Common myeloid progenitor, CD34-positive (primary cell): Measurements from ENCODE around the gene ADK.
"Not testable (repeated sequence)": the region's sequence is repeated elsewhere in the genome, so short reads cannot be mapped to it uniquely, and the experiment has no call there.

Experiments
- CTCF ChIA-PET: fragments of 350-600 bp; sonication (Branson Sonifier 250); formaldehyde crosslinking; loops from one replicate; lab custom pipeline; 2021; ENCODE audit warnings: antibody characterized with exemption; lab: Charles Lee
- POLR2A ChIA-PET: fragments of 350-600 bp; sonication (Branson Sonifier 250); formaldehyde crosslinking; loops from one replicate; lab custom pipeline; 2021; ENCODE audit warnings: antibody characterized with exemption; lab: Charles Lee
- DNase-seq, 3 donors: peaks; one replicate each; pipeline versions ENCODE4 v3.0.0 to v3.0.0-alpha.2; 2013
- H3K27ac ChIP-seq, 2 experiments: 1 replicate in 1 of 2; 2 replicates in 1 of 2; pipeline ENCODE4 v1.7.0; 2013; ENCODE audit warnings: inconsistent platforms in 2 of 2, low read length in 2 of 2, mild to moderate bottlenecking in 2 of 2, low read depth in 1 of 2, moderate library complexity in 1 of 2; ENCODE audit not compliant: severe bottlenecking in 2 of 2, insufficient read depth in 1 of 2, poor library complexity in 1 of 2
- H3K27me3 ChIP-seq, 5 experiments: replicated peaks in 2 of 5; 1 replicate in 3 of 5; 2 replicates in 2 of 5; pipeline versions ENCODE4 v1.6.1 to v1.7.0; 2013; ENCODE audit warnings: low read length in 4 of 5, mild to moderate bottlenecking in 2 of 5, moderate library complexity in 2 of 5, inconsistent platforms in 1 of 5; ENCODE audit not compliant: insufficient read depth in 5 of 5, control insufficient read depth in 4 of 5
- H3K36me3 ChIP-seq, 4 experiments: 1 replicate in 2 of 4; 2 replicates in 2 of 4; pipeline versions ENCODE4 v1.6.1 to v1.7.0; 2013; ENCODE audit warnings: low read length in 3 of 4, control low read depth in 1 of 4, mild to moderate bottlenecking in 1 of 4; ENCODE audit not compliant: control insufficient read depth in 4 of 4, insufficient read depth in 4 of 4
- H3K4me1 ChIP-seq, 4 experiments: 1 replicate in 3 of 4; 2 replicates in 1 of 4; pipeline versions ENCODE4 v1.6.1 to v1.7.1; 2013; ENCODE audit warnings: low read length in 3 of 4, mild to moderate bottlenecking in 3 of 4, control low read depth in 1 of 4, inconsistent platforms in 1 of 4, moderate library complexity in 1 of 4; ENCODE audit not compliant: control insufficient read depth in 4 of 4, insufficient read depth in 4 of 4; ENCODE audit errors: control extremely low read depth in 1 of 4
- H3K4me3 ChIP-seq, 7 experiments: 1 replicate in 4 of 7; 2 replicates in 3 of 7; pipeline versions ENCODE4 v1.5.1 to v1.7.0; 2013; ENCODE audit warnings: mild to moderate bottlenecking in 7 of 7, low read length in 6 of 7, moderate library complexity in 6 of 7, inconsistent platforms in 2 of 7, low read depth in 2 of 7, control low read depth in 1 of 7; ENCODE audit not compliant: insufficient read depth in 4 of 7, control insufficient read depth in 1 of 7; ENCODE audit errors: extremely low read depth in 1 of 7
- H3K9me3 ChIP-seq, 5 experiments: 1 replicate in 4 of 5; 2 replicates in 1 of 5; pipeline versions ENCODE4 v1.6.1 to v1.7.1; 2013; ENCODE audit warnings: low read length in 4 of 5, mild to moderate bottlenecking in 2 of 5, inconsistent platforms in 1 of 5, low read depth in 1 of 5, moderate library complexity in 1 of 5; ENCODE audit not compliant: control insufficient read depth in 4 of 5, insufficient read depth in 2 of 5; ENCODE audit errors: control extremely low read depth in 1 of 5
- WGBS: methylation state at CpG from one replicate; pipeline ENCODE4 v1.1.5; 2013; ENCODE audit not compliant: insufficient coverage; 5-methylcytosine and 5-hydroxymethylcytosine counted together

The ADK gene

DNA sequence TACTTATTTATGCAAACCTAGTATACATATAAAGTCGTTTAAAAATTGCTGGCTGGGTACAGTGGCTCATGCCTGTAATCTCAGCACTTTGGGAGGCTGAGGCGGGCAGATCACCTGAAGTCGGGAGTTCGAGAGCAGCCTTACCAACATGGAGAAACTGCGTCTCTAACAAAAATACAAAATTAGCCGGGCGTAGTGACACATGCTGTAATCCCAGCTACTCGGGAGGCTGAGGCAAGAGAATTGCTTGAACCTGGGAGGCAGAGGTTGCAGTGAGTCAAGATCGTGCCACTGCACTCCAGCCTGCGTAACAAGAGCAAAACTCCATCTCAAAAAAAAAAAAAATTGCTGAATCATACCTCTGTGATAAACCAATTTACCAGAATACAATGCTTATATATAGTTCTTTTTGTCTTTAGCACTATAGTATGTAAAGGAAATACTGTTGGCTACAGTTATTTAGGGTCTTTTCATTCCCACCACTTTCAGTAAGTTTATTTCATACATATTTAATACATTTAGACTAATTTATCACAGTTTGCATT lies 325.2 kb downstream of the ADK start:
- H3K27me3 ChIP-seq, H3K27ac ChIP-seq, H3K36me3 ChIP-seq, H3K4me3 ChIP-seq, CTCF ChIA-PET, H3K4me1 ChIP-seq, POLR2A ChIA-PET: not testable (repeated sequence)
- DNase-seq, result peak in 2 of 3 donors; percentile 16 to 36
- 100% methylated on average over 6 of the region's 10 CpGs for WGBS
- peaks cover 0 to 11% (median 0%) of the 10 kb centered on the region in 5 experiments for H3K9me3 ChIP-seq

DNA sequence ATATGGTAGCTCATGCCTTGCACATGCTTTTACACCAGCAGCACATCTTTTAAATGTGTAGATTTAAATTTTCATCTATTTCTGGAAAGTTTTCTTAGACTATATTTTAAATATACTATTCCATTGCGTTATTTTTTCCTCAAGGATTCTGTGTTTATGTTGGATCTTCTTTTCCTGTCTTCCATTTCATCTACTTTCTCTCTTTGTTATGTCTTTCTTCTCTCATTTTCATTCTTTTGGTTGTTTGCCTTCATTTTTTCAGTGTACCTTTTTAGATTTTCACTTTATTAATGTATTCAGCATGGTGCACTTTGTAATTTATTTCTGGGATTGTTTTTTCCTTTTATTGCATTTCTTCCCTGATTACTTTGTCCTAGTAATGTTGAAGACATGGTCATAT lies 329.8 kb downstream of the ADK start:
- Histone ChIP-seq H3K27ac (no peak overlapping the region), H3K9me3 (peaks cover 0 to 28% (median 9%) of the 10 kb centered on the region in 5 experiments), H3K4me3 (no peak overlapping the region), H3K27me3 (no peaks in the 10 kb centered on the region), H3K4me1 (peaks cover 0 to 2% (median 0%) of the 10 kb centered on the region in 4 experiments), H3K36me3 (peaks cover 2 to 8% (median 7%) of the 10 kb centered on the region in 4 experiments)
- WGBS, result no CpG with 5 or more reads among the region's 1 CpG
- ChIA-PET CTCF (no interaction called here), POLR2A (no interaction called here)
- DNase-seq, result no peak

DNA sequence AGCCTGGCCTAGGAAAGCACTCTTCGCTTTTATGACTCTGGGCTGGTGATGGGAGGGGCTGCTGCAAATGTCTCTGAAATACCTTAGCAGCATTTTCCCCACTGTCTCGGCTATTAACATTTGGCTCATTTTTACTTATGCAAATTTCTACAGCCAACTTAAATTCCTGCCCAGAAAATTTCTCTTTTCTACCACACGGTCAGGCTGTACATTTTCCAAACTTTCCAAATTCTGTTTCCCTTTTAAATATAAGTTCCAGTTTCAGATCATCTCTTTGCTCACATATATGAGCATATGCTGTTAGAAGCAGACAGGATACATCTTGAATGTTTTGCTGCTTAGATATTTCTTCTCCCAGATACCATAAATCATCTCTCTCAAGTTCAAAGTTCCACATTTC lies 332.3 kb downstream of the ADK start:
- H3K4me3 ChIP-seq, result no peak overlapping the region
- no peak overlapping the region for H3K27ac ChIP-seq
- no peaks in the 10 kb centered on the region for H3K4me1 ChIP-seq
- no peak for DNase-seq
- no peaks in the 10 kb centered on the region for H3K27me3 ChIP-seq
- H3K36me3 ChIP-seq, result peaks cover 2 to 8% (median 7%) of the 10 kb centered on the region in 4 experiments
- POLR2A ChIA-PET, result no interaction called here
- H3K9me3 ChIP-seq, result peaks cover 0 to 28% (median 9%) of the 10 kb centered on the region in 5 experiments
- WGBS, result 100% methylated on average over 2 of the region's 3 CpGs
- CTCF ChIA-PET, result no interaction called here

DNA sequence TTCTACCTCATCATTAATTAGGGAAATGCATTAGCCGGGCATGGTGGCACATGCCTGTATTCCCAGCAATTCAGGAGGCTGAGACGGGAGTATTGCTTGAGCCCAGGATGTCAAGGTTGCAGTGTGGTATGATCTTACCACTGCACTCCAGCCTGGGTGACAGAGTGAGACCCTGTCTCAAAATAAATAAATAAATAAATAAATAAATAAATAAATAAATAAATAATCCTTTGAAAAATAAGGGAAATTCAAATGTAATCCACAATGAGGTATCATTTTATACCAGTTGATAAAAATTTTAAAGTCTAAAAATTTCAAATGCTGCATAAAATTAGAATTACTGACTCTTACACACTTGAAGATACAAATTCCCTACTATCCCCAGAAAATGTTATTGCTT lies 334.3 kb downstream of the ADK start:
- H3K4me1 ChIP-seq, result no peaks in the 10 kb centered on the region
- H3K27me3 ChIP-seq, result no peaks in the 10 kb centered on the region
- peaks cover 0 to 26% (median 9%) of the 10 kb centered on the region in 5 experiments for H3K9me3 ChIP-seq
- DNase-seq, result no peak
- 100% methylated on average over 2 of the region's 2 CpGs for WGBS
- no peak overlapping the region for H3K4me3 ChIP-seq
- no peak overlapping the region for H3K27ac ChIP-seq
- ChIA-PET POLR2A (no interaction called here), CTCF (no interaction called here)
- peaks cover 2 to 8% (median 7%) of the 10 kb centered on the region in 4 experiments for H3K36me3 ChIP-seq

DNA sequence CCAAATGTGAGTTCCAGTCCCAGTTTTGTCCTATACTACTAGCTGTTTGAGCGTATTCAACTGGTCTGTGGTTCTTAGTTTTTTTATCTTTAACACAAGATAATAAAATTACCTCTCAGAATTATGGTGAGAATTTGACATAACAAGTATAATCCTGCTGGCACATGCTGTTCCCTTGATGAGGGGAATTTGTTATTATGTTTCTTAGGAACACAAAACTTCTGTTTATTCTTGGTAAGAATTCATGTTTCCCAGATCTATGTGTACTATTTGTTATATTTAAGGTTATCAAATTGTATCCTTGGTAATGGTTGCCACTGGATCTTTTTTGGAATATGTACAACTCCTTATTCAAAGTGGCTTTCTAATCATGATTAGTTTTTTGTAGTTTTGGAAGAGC lies 335.6 kb downstream of the ADK start:
- ChIA-PET POLR2A (no interaction called here), CTCF (no interaction called here)
- WGBS, result no CpG with 5 or more reads among the region's 1 CpG
- H3K4me3 ChIP-seq, result no peak overlapping the region
- no peaks in the 10 kb centered on the region for H3K4me1 ChIP-seq
- DNase-seq, result no peak
- H3K27me3 ChIP-seq, result no peaks in the 10 kb centered on the region
- peaks cover 0 to 13% (median 9%) of the 10 kb centered on the region in 5 experiments for H3K9me3 ChIP-seq
- H3K36me3 ChIP-seq, result peaks cover 2 to 8% (median 5%) of the 10 kb centered on the region in 4 experiments
- H3K27ac ChIP-seq, result no peak overlapping the region

DNA sequence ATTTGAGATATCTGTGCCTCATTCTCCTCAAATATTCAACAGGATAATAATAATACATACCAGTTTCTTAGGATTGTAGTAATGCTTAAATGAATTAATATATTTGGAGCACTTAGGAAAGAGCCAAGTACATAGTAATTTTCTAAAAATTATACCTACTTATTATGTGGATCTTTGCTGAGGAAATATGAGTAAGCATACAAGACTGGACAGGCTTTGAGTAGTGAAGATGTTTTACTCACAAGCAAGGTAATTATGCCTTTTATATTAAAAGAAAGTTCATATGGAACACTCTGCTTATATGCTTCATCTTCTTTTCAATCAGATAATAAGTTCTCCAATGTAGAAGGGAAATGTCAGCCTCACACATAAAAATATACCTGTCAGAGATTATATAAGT lies 337.9 kb downstream of the ADK start:
- Histone ChIP-seq H3K27ac (no peak overlapping the region), H3K27me3 (no peaks in the 10 kb centered on the region), H3K4me1 (no peaks in the 10 kb centered on the region), H3K4me3 (no peak overlapping the region), H3K36me3 (no peaks in the 10 kb centered on the region), H3K9me3 (peaks cover 0 to 2% (median 0%) of the 10 kb centered on the region in 5 experiments)
- POLR2A ChIA-PET, result no interaction called here
- CTCF ChIA-PET, result no interaction called here
- DNase-seq, result no peak

DNA sequence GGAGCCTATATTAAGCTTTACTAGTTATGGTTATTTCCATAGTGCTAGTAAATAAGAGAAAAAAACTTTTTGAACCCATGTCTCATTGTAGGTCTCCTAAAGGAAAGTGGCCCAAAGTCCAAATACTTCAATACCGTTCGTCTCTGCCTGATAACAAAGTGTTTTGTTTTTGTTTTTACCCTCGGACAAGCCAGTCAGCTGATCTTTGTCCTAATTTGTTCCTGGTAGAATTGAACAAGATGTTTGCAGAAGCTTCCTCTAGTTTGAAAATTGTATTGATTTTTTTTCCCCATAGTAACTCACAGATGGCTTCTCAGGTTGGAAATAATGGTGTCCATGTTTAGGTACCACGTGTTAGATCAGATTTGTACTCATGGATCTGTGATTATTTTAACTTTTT lies 339.5 kb downstream of the ADK start:
- Histone ChIP-seq H3K4me1 (no peaks in the 10 kb centered on the region), H3K36me3 (no peaks in the 10 kb centered on the region), H3K27ac (no peak overlapping the region), H3K27me3 (no peaks in the 10 kb centered on the region), H3K9me3 (no peaks in the 10 kb centered on the region), H3K4me3 (no peak overlapping the region)
- 100% methylated on average over 1 of the region's 4 CpGs for WGBS
- POLR2A ChIA-PET, result no interaction called here
- CTCF ChIA-PET, result no interaction called here
- DNase-seq, result no peak
